BJ (cell line): Measurements from ENCODE around the gene NPR2. TPM values are rescaled to one million over a fixed set of nuclear protein-coding genes. Genes with fewer than 3 reads are reported as not detected.

Experiments used
- CTCF ChIA-PET: fragments of 350-600 bp; formaldehyde crosslinking; extraction: SDS; loops from one replicate; lab custom pipeline; 2021; ENCODE audit warnings: antibody characterized with exemption, inconsistent platforms; lab: Yijun Ruan, JAX
- POLR2A ChIA-PET: fragments of 300-600 bp; sonication (Branson Sonifier 250); formaldehyde crosslinking; extraction: SDS; loops from one replicate; lab custom pipeline; 2021; ENCODE audit warnings: antibody characterized with exemption; lab: Charles Lee
- DNase-seq: peaks from one replicate; pipeline ENCODE4 v3.0.0-alpha.2; 2011; ENCODE audit warnings: low read depth
- H3K27me3 ChIP-seq: 2 replicates; pipeline ENCODE4 v1.6.0; 2011; ENCODE audit warnings: low read length; ENCODE audit not compliant: control insufficient read depth, insufficient read depth
- H3K36me3 ChIP-seq: 2 replicates; pipeline ENCODE4 v1.5.1; 2011; ENCODE audit warnings: low read length; ENCODE audit not compliant: control insufficient read depth, insufficient read depth
- H3K4me3 ChIP-seq: 2 replicates; pipeline ENCODE4 v1.5.1; 2011; ENCODE audit warnings: low read depth, mild to moderate bottlenecking, control low read depth, low read length
- polyA minus RNA-seq: library from RNA; depleted of rRNA, polyadenylated mRNA; stranded (reverse); fragments of >200 nt; gene quantifications from 2 replicates; pipeline ENCODE4 v1.2.3, GENCODE V29; 2011; rRNA and poly(A)+ RNA removed
- polyA plus RNA-seq: library from polyadenylated mRNA; depleted of rRNA; stranded (reverse); fragments of >200 nt; gene quantifications from 2 replicates; pipeline ENCODE4 v1.2.3, GENCODE V29; 2011; rRNA removed
- TF ChIP-seq, protein P1 (sequence below): IDR thresholded peaks from 2 replicates; pipeline ENCODE4 v1.5.1; 2011; ENCODE audit warnings: low read depth, mild to moderate bottlenecking, control low read depth, inconsistent platforms, low read length, moderate library complexity; ENCODE audit not compliant: insufficient read depth

NPR2 gene
- polyA plus RNA-seq: 30.1 and 33.4 TPM in 2 replicates
- 31.7 and 38.1 TPM in 2 replicates for polyA minus RNA-seq

DNA sequence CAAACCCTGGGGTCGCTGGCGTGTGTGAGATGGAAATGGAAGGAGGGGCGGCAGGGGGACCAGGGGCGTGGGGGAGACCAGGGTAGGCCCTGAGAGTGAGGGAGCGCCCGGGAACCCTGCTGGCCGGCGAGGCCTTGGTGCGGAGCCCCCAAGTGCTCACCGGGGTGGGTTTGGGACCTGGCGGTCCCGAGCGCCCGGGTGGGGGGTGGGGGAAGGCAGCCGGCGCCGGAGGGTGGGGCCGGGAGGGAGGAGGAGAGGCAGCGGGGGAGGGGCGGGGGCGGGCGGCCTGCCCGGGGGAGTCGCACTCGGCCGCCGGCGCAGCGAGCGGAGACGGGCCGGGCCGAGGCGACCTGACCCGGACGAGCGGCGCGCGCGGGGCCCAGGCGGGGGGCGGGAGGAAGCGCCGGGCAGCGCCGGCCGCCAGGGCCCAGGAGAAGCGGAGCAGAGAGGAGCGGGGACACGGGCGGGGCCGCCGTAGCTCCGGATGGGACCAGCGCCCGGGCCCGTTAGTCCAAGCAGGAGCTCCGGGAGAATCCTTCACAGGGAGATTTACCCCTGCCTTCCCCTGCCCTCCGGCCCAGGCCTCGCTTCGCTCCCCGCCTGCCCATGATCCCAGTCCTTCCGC is at the start of gene NPR2:
TSS of gene NPR2 (plus strand) at position 295 of the 625 bp plus-strand sequence. CDS start 818 bp downstream, outside the sequence.
- H3K27me3 ChIP-seq: no peaks in the 10 kb centered on the region
- ChIA-PET CTCF (interaction anchor here (0.6 to 2.8 kb wide), 6 partner anchors 16 to 116 kb away, joined by 3 to 20 read pairs (median 12); partner anchors contain the start of genes HINT2 and SPAG8), POLR2A (no interaction called here)
- no peak for DNase-seq
- TF ChIP-seq, protein P1, sequence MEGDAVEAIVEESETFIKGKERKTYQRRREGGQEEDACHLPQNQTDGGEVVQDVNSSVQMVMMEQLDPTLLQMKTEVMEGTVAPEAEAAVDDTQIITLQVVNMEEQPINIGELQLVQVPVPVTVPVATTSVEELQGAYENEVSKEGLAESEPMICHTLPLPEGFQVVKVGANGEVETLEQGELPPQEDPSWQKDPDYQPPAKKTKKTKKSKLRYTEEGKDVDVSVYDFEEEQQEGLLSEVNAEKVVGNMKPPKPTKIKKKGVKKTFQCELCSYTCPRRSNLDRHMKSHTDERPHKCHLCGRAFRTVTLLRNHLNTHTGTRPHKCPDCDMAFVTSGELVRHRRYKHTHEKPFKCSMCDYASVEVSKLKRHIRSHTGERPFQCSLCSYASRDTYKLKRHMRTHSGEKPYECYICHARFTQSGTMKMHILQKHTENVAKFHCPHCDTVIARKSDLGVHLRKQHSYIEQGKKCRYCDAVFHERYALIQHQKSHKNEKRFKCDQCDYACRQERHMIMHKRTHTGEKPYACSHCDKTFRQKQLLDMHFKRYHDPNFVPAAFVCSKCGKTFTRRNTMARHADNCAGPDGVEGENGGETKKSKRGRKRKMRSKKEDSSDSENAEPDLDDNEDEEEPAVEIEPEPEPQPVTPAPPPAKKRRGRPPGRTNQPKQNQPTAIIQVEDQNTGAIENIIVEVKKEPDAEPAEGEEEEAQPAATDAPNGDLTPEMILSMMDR: no peak
- peak within 1 kb of the TSS; percentile 61 for H3K4me3 ChIP-seq
- no peaks in the 10 kb centered on the region; the same call in 1 of the 2 replicates for H3K36me3 ChIP-seq

GRCh38 chr9:35741740-35742139 is 49.7 kb upstream of the NPR2 start:
- H3K36me3 ChIP-seq: peaks cover 40% of the 10 kb centered on the region
- DNase-seq: no peak
- no peak overlapping the region for H3K4me3 ChIP-seq
- ChIA-PET POLR2A (no interaction called here), CTCF (interaction anchor here (1.6 kb wide), 1 partner anchor 45 kb away, joined by 3 read pairs; no protein-coding TSS in a partner anchor)
- TF ChIP-seq, protein P1: no peak
- no peaks in the 10 kb centered on the region for H3K27me3 ChIP-seq

- TF ChIP-seq, protein P1: no peak
- H3K36me3 ChIP-seq: peaks cover 28% of the 10 kb centered on the region
- DNase-seq: no peak
- no peaks in the 10 kb centered on the region for H3K27me3 ChIP-seq
- no peak overlapping the region for H3K4me3 ChIP-seq
- POLR2A ChIA-PET: no interaction called here
- CTCF ChIA-PET: interaction anchor here (0.7 to 7.2 kb wide), 2 partner anchors 7 to 12 kb away, joined by 3 to 78 read pairs; no protein-coding TSS in a partner anchor
These were observed 47.9 kb upstream of the NPR2 start for GRCh38 chr9:35743452-35743851.

- no peak overlapping the region for H3K4me3 ChIP-seq
- no peaks in the 10 kb centered on the region for H3K27me3 ChIP-seq
- DNase-seq: no peak
- POLR2A ChIA-PET: no interaction called here
- peaks cover 27% of the 10 kb centered on the region for H3K36me3 ChIP-seq
- TF ChIP-seq, protein P1: no peak
- CTCF ChIA-PET: interaction anchor here (0.5 to 7.2 kb wide), 5 partner anchors 7 to 608 kb away, joined by 3 to 78 read pairs (median 3); no protein-coding TSS in a partner anchor
These were observed 47.4 kb upstream of the NPR2 start for GRCh38 chr9:35743880-35744518.

GRCh38 chr9:35745569-35745968 is 45.8 kb upstream of the NPR2 start:
- no peaks in the 10 kb centered on the region for H3K27me3 ChIP-seq
- peaks cover 16% of the 10 kb centered on the region for H3K36me3 ChIP-seq
- POLR2A ChIA-PET: no interaction called here
- TF ChIP-seq, protein P1: no peak
- CTCF ChIA-PET: interaction anchor here (7.2 kb wide), 1 partner anchor 9 kb away, joined by 78 read pairs; no protein-coding TSS in a partner anchor
- H3K4me3 ChIP-seq: no peak overlapping the region
- no peak for DNase-seq
